ENCODE data around the gene TEAD4. TPM values are rescaled to one million over a fixed set of nuclear protein-coding genes. Genes with fewer than 3 reads are reported as not detected.

The TEAD4 gene
- total RNA-seq, 1 experiment from 2014 or later = 39.8 TPM

DNA sequence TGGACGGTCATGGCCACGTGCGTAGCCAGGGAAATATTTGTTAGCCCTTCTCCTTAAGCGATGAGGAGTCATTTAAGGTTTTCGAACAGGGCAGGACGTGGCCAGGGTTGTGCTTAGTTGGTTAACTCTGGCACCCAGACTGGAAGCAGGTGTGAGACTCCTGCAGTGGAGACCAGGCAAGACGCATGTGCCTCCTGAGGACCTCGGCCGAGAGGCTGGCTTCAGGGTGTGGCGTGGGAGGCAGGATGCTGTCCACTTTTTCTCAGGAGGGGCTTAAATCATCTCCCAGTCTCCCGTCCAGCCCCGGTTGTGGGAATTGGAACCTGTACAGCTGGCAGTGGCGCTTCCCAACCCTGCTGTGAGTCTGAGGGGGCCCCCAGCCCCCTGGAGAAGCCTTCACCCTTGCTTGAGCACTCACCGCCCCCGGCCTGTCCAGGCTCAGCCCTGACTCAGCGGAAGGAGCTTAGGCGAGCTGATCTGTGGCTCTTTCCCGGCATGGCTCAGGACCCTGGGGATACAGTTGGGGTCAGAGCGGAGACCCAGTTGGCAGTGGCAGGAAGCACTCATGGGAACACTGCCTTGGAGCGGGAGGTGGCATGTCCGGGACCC is 71.7 kb downstream of the TEAD4 start:
- ChIA-PET CTCF (no interaction called here), POLR2A (ENCODE audit: low non-redundant PET) (no interaction called here)
- TF ChIP-seq EZH2 (IDR thresholded peaks at IDR 0.05; ENCODE audit: borderline replicate concordance, low read depth, low read length, poor library complexity, severe bottlenecking) (no peak), CTCF (conservative IDR thresholded peaks at IDR 0.05; ENCODE audit: low read depth, low read length) (no peak)
- BruUV-seq (replicated peaks) = no TSS peak
- Histone ChIP-seq H3K27me3 (replicated peaks; ENCODE audit: insufficient read depth, low read depth, low read length, poor library complexity) (no peaks in the 10 kb centered on the region), H3K4me3 (ENCODE audit: low read depth, low read length, poor library complexity, severe bottlenecking) (no peak overlapping the region), H3K4me1 (ENCODE audit: insufficient read depth, low read length, poor library complexity, severe bottlenecking) (no peaks in the 10 kb centered on the region), H3K9me3 (ENCODE audit: low read depth, low read length, poor library complexity, severe bottlenecking) (no peaks in the 10 kb centered on the region), H3K36me3 (ENCODE audit: insufficient read depth, low read length, poor library complexity, severe bottlenecking) (no peaks in the 10 kb centered on the region), H3K27ac (ENCODE audit: low read depth, low read length, poor library complexity, severe bottlenecking) (no peak overlapping the region)
- no peak for DNase-seq (ENCODE audit: low spot score)
- intact Hi-C loops (cut with micrococcal nuclease; ENCODE audit: unreplicated experiment) = loop anchor here (5.0 kb wide), 1 partner anchor 144 kb away; no protein-coding TSS in a partner anchor

DNA sequence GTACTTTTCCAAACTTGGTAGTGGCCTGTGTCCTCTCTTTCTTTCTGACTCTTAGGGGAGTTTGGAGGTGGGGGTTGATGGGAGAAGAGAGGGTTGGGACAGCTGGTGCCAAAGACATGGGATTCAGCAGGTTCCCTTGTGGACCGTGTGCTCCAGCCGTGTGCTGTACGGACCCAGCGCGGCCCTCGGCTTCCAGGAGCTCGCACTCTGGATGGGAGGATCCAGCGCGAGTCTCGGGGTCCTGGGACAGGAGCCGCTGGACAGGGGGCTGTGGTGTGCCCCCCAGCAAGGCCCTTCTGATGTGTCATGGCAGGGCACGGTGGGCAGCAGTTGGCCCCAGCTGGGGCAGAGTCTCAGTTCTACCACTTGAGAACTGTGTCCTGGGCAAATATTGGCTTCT is 73.0 kb downstream of the TEAD4 start:
- intact Hi-C loops (cut with micrococcal nuclease; ENCODE audit: unreplicated experiment) = loop anchor here (5.0 kb wide), 1 partner anchor 145 kb away; no protein-coding TSS in a partner anchor
- Histone ChIP-seq H3K4me1 (ENCODE audit: insufficient read depth, low read length, poor library complexity, severe bottlenecking) (no peaks in the 10 kb centered on the region), H3K4me3 (ENCODE audit: low read depth, low read length, poor library complexity, severe bottlenecking) (no peak overlapping the region), H3K36me3 (ENCODE audit: insufficient read depth, low read length, poor library complexity, severe bottlenecking) (no peaks in the 10 kb centered on the region), H3K9me3 (ENCODE audit: low read depth, low read length, poor library complexity, severe bottlenecking) (no peaks in the 10 kb centered on the region), H3K27ac (ENCODE audit: low read depth, low read length, poor library complexity, severe bottlenecking) (no peak overlapping the region), H3K27me3 (replicated peaks; ENCODE audit: insufficient read depth, low read depth, low read length, poor library complexity) (no peaks in the 10 kb centered on the region)
- CTCF ChIA-PET = no interaction called here
- no peak for DNase-seq (ENCODE audit: low spot score)
- POLR2A ChIA-PET (ENCODE audit: low non-redundant PET) = no interaction called here
- no peak for TF ChIP-seq CTCF (conservative IDR thresholded peaks at IDR 0.05; ENCODE audit: low read depth, low read length)
- no peak for TF ChIP-seq EZH2 (IDR thresholded peaks at IDR 0.05; ENCODE audit: borderline replicate concordance, low read depth, low read length, poor library complexity, severe bottlenecking)
- no TSS peak for BruUV-seq (replicated peaks)

GRCh38 chr12:3032770-3033538 is 73.8 kb downstream of the TEAD4 start:
- Histone ChIP-seq H3K27ac (ENCODE audit: low read depth, low read length, poor library complexity, severe bottlenecking) (no peak overlapping the region), H3K9me3 (ENCODE audit: low read depth, low read length, poor library complexity, severe bottlenecking) (no peaks in the 10 kb centered on the region), H3K4me3 (ENCODE audit: low read depth, low read length, poor library complexity, severe bottlenecking) (no peak overlapping the region), H3K4me1 (ENCODE audit: insufficient read depth, low read length, poor library complexity, severe bottlenecking) (no peaks in the 10 kb centered on the region), H3K27me3 (replicated peaks; ENCODE audit: insufficient read depth, low read depth, low read length, poor library complexity) (no peaks in the 10 kb centered on the region), H3K36me3 (ENCODE audit: insufficient read depth, low read length, poor library complexity, severe bottlenecking) (no peaks in the 10 kb centered on the region)
- DNase-seq (ENCODE audit: low spot score) = no peak
- CTCF ChIA-PET = interaction anchor here (1.8 kb wide), 1 partner anchor 179 kb away, joined by 6 read pairs; no protein-coding TSS in a partner anchor
- intact Hi-C loops (cut with micrococcal nuclease; ENCODE audit: unreplicated experiment) = loop anchor here (5.0 kb wide), 1 partner anchor 146 kb away; no protein-coding TSS in a partner anchor
- no TSS peak for BruUV-seq (replicated peaks)
- POLR2A ChIA-PET (ENCODE audit: low non-redundant PET) = interaction anchor here (1.0 kb wide), 1 partner anchor 50 kb away, joined by 3 read pairs; no protein-coding TSS in a partner anchor
- TF ChIP-seq EZH2 (IDR thresholded peaks at IDR 0.05; ENCODE audit: borderline replicate concordance, low read depth, low read length, poor library complexity, severe bottlenecking) = no peak
- TF ChIP-seq CTCF (conservative IDR thresholded peaks at IDR 0.05; ENCODE audit: low read depth, low read length) = no peak

Measured in A673 (cell line).